SK-N-SH treated with all-trans-retinoic acid at 6 μM for 48 hours (cell line): ENCODE results near the gene TBC1D4.

Experiments
- ATAC-seq: fragments of 200-7000 bp; cut with Tn5 transposase; 3 replicates; pipeline ENCODE4 v1.9.1; 2020; ENCODE audit warnings: mild to moderate bottlenecking, moderate library complexity
- ARNTL ChIP-seq: fragments of 450-650 bp; formaldehyde crosslinking; IDR thresholded peaks from 2 replicates; pipeline ENCODE4 v1.5.0; 2020; ENCODE audit warnings: low read depth, mild to moderate bottlenecking, moderate library complexity, borderline replicate concordance
- BACH2 ChIP-seq: fragments of 250-450 bp; sonication (Bioruptor Pico); IDR thresholded peaks from 2 replicates; pipeline ENCODE4 v1.9.0; 2021; ENCODE audit warnings: mild to moderate bottlenecking, borderline replicate concordance
- CREB5 ChIP-seq: fragments of 250-450 bp; sonication (Bioruptor Pico); IDR thresholded peaks from 2 replicates; pipeline ENCODE4 v1.5.1; 2020; ENCODE audit warnings: low read depth, mild to moderate bottlenecking, moderate library complexity
- CSDC2 ChIP-seq: fragments of 250-450 bp; sonication (Bioruptor Pico); IDR thresholded peaks from 2 replicates; pipeline ENCODE4 v1.5.0; 2020; ENCODE audit warnings: mild to moderate bottlenecking, moderate library complexity
- ESRRG ChIP-seq: fragments of 250-450 bp; sonication (Bioruptor Pico); IDR thresholded peaks from 2 replicates; pipeline ENCODE4 v1.6.1; 2021; ENCODE audit warnings: mild to moderate bottlenecking
- GLIS3 ChIP-seq: fragments of 250-450 bp; sonication (Bioruptor Pico); IDR thresholded peaks from 2 replicates; pipeline ENCODE4 v1.5.0; 2020; ENCODE audit warnings: mild to moderate bottlenecking, moderate library complexity
- ISL1 ChIP-seq: fragments of 250-450 bp; sonication (Bioruptor Pico); IDR thresholded peaks from 2 replicates; pipeline ENCODE4 v2.1.2; 2022; ENCODE audit warnings: mild to moderate bottlenecking, moderate library complexity
- PATZ1 ChIP-seq: fragments of 250-450 bp; sonication (Bioruptor Pico); IDR thresholded peaks from 2 replicates; pipeline ENCODE4 v1.8.0; 2020; ENCODE audit warnings: mild to moderate bottlenecking, moderate library complexity, borderline replicate concordance
- POU6F1 ChIP-seq: fragments of 250-450 bp; sonication (Bioruptor Pico); IDR thresholded peaks from 2 replicates; pipeline ENCODE4 v1.8.0; 2021; ENCODE audit warnings: low read depth, mild to moderate bottlenecking, moderate library complexity, borderline replicate concordance
- PPARA ChIP-seq: fragments of 250-450 bp; sonication (Bioruptor Pico); IDR thresholded peaks from 2 replicates; pipeline ENCODE4 v1.5.0; 2020; ENCODE audit warnings: mild to moderate bottlenecking, borderline replicate concordance
- RARB ChIP-seq: fragments of 250-450 bp; sonication (Bioruptor Pico); IDR thresholded peaks from 2 replicates; pipeline ENCODE4 v1.8.0; 2021; ENCODE audit warnings: mild to moderate bottlenecking, moderate library complexity
- TOX ChIP-seq: fragments of 250-450 bp; sonication (Bioruptor Pico); IDR thresholded peaks from 2 replicates; pipeline ENCODE4 v1.8.0; 2021; ENCODE audit warnings: mild to moderate bottlenecking, moderate library complexity, borderline replicate concordance
- TSHZ2 ChIP-seq: fragments of 250-450 bp; sonication (Bioruptor Pico); IDR thresholded peaks from 2 replicates; pipeline ENCODE4 v1.5.0; 2020; ENCODE audit warnings: mild to moderate bottlenecking, moderate library complexity
- ZNF565 ChIP-seq: fragments of 450-650 bp; formaldehyde crosslinking; conservative IDR thresholded peaks from 2 replicates; pipeline ENCODE4 v1.5.0; 2020; ENCODE audit warnings: low read depth, mild to moderate bottlenecking, moderate library complexity
- ZNF70 ChIP-seq: fragments of 450-650 bp; formaldehyde crosslinking; IDR thresholded peaks from 2 replicates; pipeline ENCODE4 v1.5.0; 2020; ENCODE audit warnings: mild to moderate bottlenecking, moderate library complexity
- ZNF8 ChIP-seq: fragments of 450-650 bp; formaldehyde crosslinking; IDR thresholded peaks from 2 replicates; pipeline ENCODE4 v1.5.0; 2020; ENCODE audit warnings: mild to moderate bottlenecking, moderate library complexity

TBC1D4 gene

GRCh38 chr13:75370774-75371173, 111.2 kb downstream of the TBC1D4 start (continued):
- no peak for TF ChIP-seq TSHZ2 (CRISPR knock-in tag)
- no peak for TF ChIP-seq ZNF565 (CRISPR knock-in tag)
- TF ChIP-seq, all 23 proteins: peak for 0

GRCh38 chr13:75369981-75370380, 112.0 kb downstream of the TBC1D4 start:
- ATAC-seq: no peak
- TF ChIP-seq BACH2 (CRISPR knock-in tag) (no peak), ARNTL (no peak), CREB5 (CRISPR knock-in tag) (no peak), CSDC2 (no peak), ZNF8 (no peak), RARB (CRISPR knock-in tag) (no peak), POU6F1 (no peak), PATZ1 (CRISPR knock-in tag) (no peak), ESRRG (CRISPR knock-in tag) (no peak), GLIS3 (CRISPR knock-in tag) (no peak), ZNF70 (CRISPR knock-in tag) (no peak), ZNF565 (CRISPR knock-in tag) (no peak)

- TF ChIP-seq POU6F1 (no peak), ZNF70 (CRISPR knock-in tag) (no peak), CREB5 (CRISPR knock-in tag) (no peak), ISL1 (CRISPR knock-in tag) (peak; percentile 44), TSHZ2 (CRISPR knock-in tag) (no peak), ZNF565 (CRISPR knock-in tag) (no peak), ESRRG (CRISPR knock-in tag) (no peak), PPARA (CRISPR knock-in tag) (no peak), TOX (CRISPR knock-in tag) (no peak)
- peak; percentile 68 for ATAC-seq
These were observed 113.8 kb downstream of the TBC1D4 start for GRCh38 chr13:75368167-75368566.
